WTC11 (cell line): ENCODE data around the gene RFX7. TPM values are rescaled to one million over a fixed set of nuclear protein-coding genes. Genes with fewer than 3 reads are reported as not detected.

Source experiments
- ATAC-seq: fragments of 200-7000 bp; cut with Tn5 transposase; 2 replicates; pipeline ENCODE4 v1.10.0; 2021; ENCODE audit warnings: mild to moderate bottlenecking, moderate library complexity
- CTCF ChIA-PET: fragments of 300-600 bp; sonication (Branson Sonifier 250); formaldehyde crosslinking; loops from one replicate; lab custom pipeline; 2021; ENCODE audit warnings: antibody characterized with exemption; lab: Charles Lee
- POLR2A ChIA-PET: fragments of 350-600 bp; sonication (Branson Sonifier 250); formaldehyde crosslinking; loops from one replicate; lab custom pipeline; 2021; ENCODE audit warnings: antibody characterized with exemption; lab: Charles Lee
- DNase-seq: peaks from one replicate; pipeline ENCODE4 v3.0.0; 2021; ENCODE audit warnings: low spot score
- H3K27ac Mint-ChIP-seq: 2 replicates; pipeline ENCODE4 v1.8.0; 2021; ENCODE audit warnings: mixed read lengths
- H3K27me3 Mint-ChIP-seq: 2 replicates; pipeline ENCODE4 v1.8.0; 2021; ENCODE audit warnings: low read depth, mild to moderate bottlenecking, moderate library complexity, mixed read lengths
- H3K36me3 Mint-ChIP-seq: 2 replicates; pipeline ENCODE4 v1.8.0; 2021; ENCODE audit warnings: mixed read lengths
- H3K4me1 Mint-ChIP-seq: 2 replicates; pipeline ENCODE4 v1.8.0; 2022; ENCODE audit warnings: mixed read lengths
- H3K4me3 Mint-ChIP-seq: 2 replicates; pipeline ENCODE4 v1.8.0; 2021; ENCODE audit warnings: mild to moderate bottlenecking, moderate library complexity, mixed read lengths
- H3K9me3 Mint-ChIP-seq: 2 replicates; pipeline ENCODE4 v1.8.0; 2021; ENCODE audit warnings: mixed read lengths
- ARID4B ChIP-seq: sonication (generic); formaldehyde crosslinking; IDR thresholded peaks from 2 replicates; pipeline ENCODE4 v1.8.0; 2023; ENCODE audit warnings: missing genetic modification reagents, mild to moderate bottlenecking, borderline replicate concordance
- ATF3 ChIP-seq: sonication (generic); formaldehyde crosslinking; conservative IDR thresholded peaks from 2 replicates; pipeline ENCODE4 v1.8.1; 2022; ENCODE audit warnings: mild to moderate bottlenecking, missing genetic modification reagents
- E2F4 ChIP-seq: sonication (generic); formaldehyde crosslinking; IDR thresholded peaks from 2 replicates; pipeline ENCODE4 v1.8.1; 2022; ENCODE audit warnings: low read depth, mild to moderate bottlenecking, moderate library complexity, missing genetic modification reagents, borderline replicate concordance
- ERG ChIP-seq: fragments of 250-450 bp; sonication (Bioruptor Pico); IDR thresholded peaks from 2 replicates; pipeline ENCODE4 v1.8.0; 2021; ENCODE audit warnings: mild to moderate bottlenecking
- IRF1 ChIP-seq: sonication (generic); formaldehyde crosslinking; IDR thresholded peaks from 2 replicates; pipeline ENCODE4 v1.8.0; 2023; ENCODE audit warnings: missing genetic modification reagents
- RELA ChIP-seq: sonication (generic); formaldehyde crosslinking; IDR thresholded peaks from 2 replicates; pipeline ENCODE4 v1.8.1; 2022; ENCODE audit warnings: missing genetic modification reagents, mild to moderate bottlenecking, borderline replicate concordance
- SMAD4 ChIP-seq: sonication (generic); formaldehyde crosslinking; IDR thresholded peaks from 2 replicates; pipeline ENCODE4 v1.8.0; 2022; ENCODE audit warnings: mild to moderate bottlenecking, missing genetic modification reagents
- STAT6 ChIP-seq: sonication (generic); formaldehyde crosslinking; conservative IDR thresholded peaks from 2 replicates; pipeline ENCODE4 v1.8.1; 2023; ENCODE audit warnings: mild to moderate bottlenecking, low read depth, missing genetic modification reagents, moderate library complexity
- total RNA-seq: library from RNA; stranded (reverse); gene quantifications from 3 replicates; pipeline ENCODE4 v1.2.3, GENCODE V29; 2021

Gene RFX7
- total RNA-seq, 1 experiment from 2014 or later: 36.0 TPM

GRCh38 chr15:56038015-56038414 lies 205.7 kb downstream of the RFX7 start:
- TF ChIP-seq SMAD4 (CRISPR knock-in tag) (no peak), ATF3 (CRISPR knock-in tag) (no peak), STAT6 (CRISPR knock-in tag) (no peak), E2F4 (no peak), ARID4B (CRISPR knock-in tag) (no peak), IRF1 (CRISPR knock-in tag) (no peak), RELA (no peak), ERG (no peak)
- Mint-ChIP-seq H3K4me3 (no peak overlapping the region), H3K27ac (no peak overlapping the region), H3K36me3 (no peaks in the 10 kb centered on the region), H3K27me3 (no peaks in the 10 kb centered on the region), H3K9me3 (no peaks in the 10 kb centered on the region; the same call in 1 of the 2 replicates), H3K4me1 (peaks cover 7% of the 10 kb centered on the region)
- ATAC-seq (no peak), DNase-seq (no peak)
- ChIA-PET POLR2A (no interaction called here), CTCF (no interaction called here)

Other genes with a start within 250 kb of the RFX7 start
- 10.2 to 12.2 TPM (median 11.1 TPM) in 3 replicates for gene TEX9, start 121.5 kb upstream of the RFX7 start, total RNA-seq
- gene MNS1, start 221.3 kb upstream of the RFX7 start, total RNA-seq: 4.2 to 5.5 TPM (median 4.4 TPM) in 3 replicates